GM12878 (cell line): Measurements from ENCODE around the gene ANO2. TPM values are rescaled to one million over a fixed set of nuclear protein-coding genes. Genes with fewer than 3 reads are reported as not detected.

ENCODE experiments used
- ATAC-seq: fragments of 200-7000 bp; cut with Tn5 transposase; 3 replicates; pipeline ENCODE4 v1.9.1; 2020; ENCODE audit warnings: mild to moderate bottlenecking, moderate library complexity
- BruUV-seq: library from RNA; stranded (reverse); fragments of 400-500 nt; replicated peaks from 2 replicates; lab custom pipeline; 2021; lab: Mats Ljungman, UMichigan
- CTCF ChIA-PET: fragments of 300-600 bp; sonication (Branson Sonifier 250); formaldehyde crosslinking; extraction: SDS; loops from one replicate; lab custom pipeline; 2021; ENCODE audit warnings: inconsistent platforms; lab: Yijun Ruan, JAX
- POLR2A ChIA-PET: fragments of 350-600 bp; formaldehyde crosslinking; extraction: SDS; loops from one replicate; lab custom pipeline; 2021; ENCODE audit warnings: inconsistent platforms; lab: Charles Lee
- RAD21 ChIA-PET: fragments of 300-600 bp; sonication (Branson Sonifier 250); formaldehyde crosslinking; loops from one replicate; lab custom pipeline; 2023; ENCODE audit warnings: antibody characterized with exemption; ENCODE audit not compliant: unreplicated experiment; lab: Charles Lee
- SMC1A ChIA-PET: fragments of 300-600 bp; sonication (Branson Sonifier 250); formaldehyde crosslinking; loops from one replicate; lab custom pipeline; 2023; ENCODE audit not compliant: unreplicated experiment, uncharacterized antibody; lab: Charles Lee
- DNase-seq: peaks from one replicate; pipeline ENCODE4 v3.0.0-alpha.2; 2011; ENCODE audit warnings: low read depth, low spot score
- FAIRE-seq: peaks from 3 replicates; lab custom pipeline; 2011; peaks lifted over from hg19 to GRCh38; lab: Jason Lieb, UNC
- H2AFZ ChIP-seq: 2 replicates; pipeline ENCODE4 v1.6.0; 2011; ENCODE audit warnings: low read depth, low read length, control low read depth; ENCODE audit not compliant: control insufficient read depth
- H3K27ac ChIP-seq: 2 replicates; pipeline ENCODE4 v1.5.1; 2011; ENCODE audit warnings: control low read depth; ENCODE audit not compliant: control insufficient read depth, insufficient read depth
- H3K27me3 ChIP-seq, 2 experiments: replicated peaks in 1 of 2; 2 replicates each; pipeline versions ENCODE4 v1.6.0 to v1.6.1; 2011; ENCODE audit warnings: low read length in 1 of 2; ENCODE audit not compliant: control insufficient read depth in 2 of 2, insufficient read depth in 2 of 2
- H3K36me3 ChIP-seq, 2 experiments: 2 replicates each; pipeline ENCODE4 v1.5.1; 2011; ENCODE audit warnings: low read length in 1 of 2; ENCODE audit not compliant: control insufficient read depth in 2 of 2, insufficient read depth in 2 of 2
- H3K4me1 ChIP-seq: 2 replicates; pipeline ENCODE4 v1.6.1; 2011; ENCODE audit warnings: mild to moderate bottlenecking, low read length, moderate library complexity, mixed read lengths; ENCODE audit not compliant: control insufficient read depth, insufficient read depth
- H3K4me2 ChIP-seq: 2 replicates; pipeline ENCODE4 v1.6.0; 2011; ENCODE audit warnings: control low read depth; ENCODE audit not compliant: control insufficient read depth, insufficient read depth
- H3K4me3 ChIP-seq: fragments of 200-600 bp; sonication (generic); 2 replicates; pipeline ENCODE4 v1.5.1; 2016
- H3K79me2 ChIP-seq: 2 replicates; pipeline ENCODE4 v1.6.0; 2011; ENCODE audit warnings: low read length; ENCODE audit not compliant: control insufficient read depth, insufficient read depth
- H3K9ac ChIP-seq: 2 replicates; pipeline ENCODE4 v1.8.0; 2011; ENCODE audit warnings: low read length, control low read depth, mixed read lengths; ENCODE audit not compliant: control insufficient read depth, insufficient read depth
- H3K9me3 ChIP-seq: replicated peaks from 3 replicates; pipeline ENCODE4 v1.5.1; 2011; ENCODE audit warnings: mild to moderate bottlenecking, low read length; ENCODE audit not compliant: control insufficient read depth, insufficient read depth
- H4K20me1 ChIP-seq: 2 replicates; pipeline ENCODE4 v1.6.0; 2011; ENCODE audit not compliant: control insufficient read depth, insufficient read depth
- CBFB ChIP-seq: IDR thresholded peaks from 2 replicates; pipeline ENCODE4 v1.6.1; 2016; ENCODE audit warnings: antibody characterized with exemption, low read depth
- CBX3 ChIP-seq: fragments of 200-600 bp; sonication (generic); IDR thresholded peaks from 2 replicates; pipeline ENCODE4 v1.6.1; 2016; ENCODE audit warnings: low read depth, borderline replicate concordance
- EZH2 ChIP-seq: IDR thresholded peaks from 2 replicates; pipeline ENCODE4 v1.6.1; 2012; ENCODE audit warnings: low read depth, mild to moderate bottlenecking, control low read depth, inconsistent platforms, low read length, borderline replicate concordance; ENCODE audit not compliant: control insufficient read depth
- HDAC2 ChIP-seq: fragments of 200-600 bp; sonication (generic); IDR thresholded peaks from 2 replicates; pipeline ENCODE4 v1.6.1; 2017
- IRF4 ChIP-seq: IDR thresholded peaks from 2 replicates; pipeline ENCODE4 v1.6.1; 2011; ENCODE audit warnings: low read depth, low read length
- LARP7 ChIP-seq: fragments of 450-650 bp; IDR thresholded peaks from 2 replicates; pipeline ENCODE4 v1.6.1; 2017; ENCODE audit warnings: mild to moderate bottlenecking
- POLR2AphosphoS2 ChIP-seq: IDR thresholded peaks from 2 replicates; pipeline ENCODE4 v1.6.1; 2011; ENCODE audit warnings: low read depth, mild to moderate bottlenecking, low read length, improper control_type of control experiment, moderate library complexity
- REST ChIP-seq: IDR thresholded peaks from 2 replicates; pipeline ENCODE4 v1.6.1; 2012; ENCODE audit warnings: mild to moderate bottlenecking, low read depth, low read length
- STAT1 ChIP-seq: fragments of 450-650 bp; conservative IDR thresholded peaks from 2 replicates; pipeline ENCODE4 v1.6.1; 2014; ENCODE audit warnings: antibody characterized with exemption, mild to moderate bottlenecking
- TCF7 ChIP-seq: IDR thresholded peaks from 2 replicates; pipeline ENCODE4 v1.6.1; 2014; ENCODE audit warnings: antibody characterized with exemption, borderline replicate concordance
- WRNIP1 ChIP-seq: IDR thresholded peaks from 2 replicates; pipeline ENCODE4 v1.6.1; 2011; ENCODE audit warnings: low read depth, low read length, improper control_type of control experiment, borderline replicate concordance
- ZNF384 ChIP-seq: IDR thresholded peaks from 2 replicates; pipeline ENCODE4 v1.6.1; 2012; ENCODE audit warnings: low read depth, mild to moderate bottlenecking, low read length, improper control_type of control experiment, borderline replicate concordance
- in situ Hi-C: fragments of 300-500 bp; cut with MboI; formaldehyde crosslinking; loops from 9 replicates; pipeline ENCODE4 v1.14.3; 2018; ENCODE audit warnings: mixed read lengths
- intact Hi-C: fragments of 100-400 bp; cut with micrococcal nuclease; formaldehyde crosslinking; loops from one replicate; pipeline ENCODE4 v1.14.2; 2022; ENCODE audit not compliant: unreplicated experiment
- polyA plus RNA-seq, 11 experiments: library from polyadenylated mRNA; depleted of rRNA in 4 of 11; unstranded in 6 of 11; stranded (reverse) in 5 of 11; fragments of >200 nt; fragmentation: Nextera tagmentation in 4 of 11; fragmentation: Illumina TruSeq in 1 of 11; extraction: Ambion mirVana in 4 of 11; extraction: Trizol in 1 of 11; gene quantifications; 1 replicate in 1 of 11; 2 replicates in 10 of 11; pipeline versions ENCODE4 v1.2.1 to v1.2.3, GENCODE V29; 2011 to 2016; ENCODE audit warnings: inconsistent platforms in 2 of 11, missing spikeins in 2 of 11, low read depth in 1 of 11
- total RNA-seq, 4 experiments: library from RNA; depleted of rRNA in 3 of 4; stranded (reverse); fragments of >200 nt in 3 of 4; fragmentation: Illumina TruSeq in 1 of 4; extraction: Trizol in 1 of 4; gene quantifications; 2 replicates each; pipeline versions ENCODE4 v1.2.1 to v1.2.3, GENCODE V29; 2013 to 2021
- TF ChIP-seq, protein P1 (sequence below): fragments of 450-650 bp; IDR thresholded peaks from 2 replicates; pipeline ENCODE4 v1.6.1; 2016; ENCODE audit warnings: mild to moderate bottlenecking, moderate library complexity, borderline replicate concordance
- TF ChIP-seq, protein P2 (sequence below): fragments of 450-650 bp; IDR thresholded peaks from 2 replicates; pipeline ENCODE4 v1.6.1; 2017; ENCODE audit warnings: antibody characterized with exemption, mild to moderate bottlenecking, moderate library complexity

Gene ANO2
- total and polyA plus RNA-seq, 10 of the 15 experiments (the other 5 are each of a cell fraction or from before 2014, with no cell fraction given), result not detected

- H4K20me1 ChIP-seq, result no peaks in the 10 kb centered on the region; the same call in 1 of the 2 replicates
- FAIRE-seq (no peak), DNase-seq (no peak), ATAC-seq (no peak)
- H3K4me1 ChIP-seq, result no peaks in the 10 kb centered on the region
- in situ Hi-C loops (no loop called here), intact Hi-C loops (no loop called here)
- no peaks in the 10 kb centered on the region; a peak in 1 of 4 replicates for H3K27me3 ChIP-seq
- no peak overlapping the region for H3K4me2 ChIP-seq
- H3K9ac ChIP-seq, result no peak overlapping the region
- SMC1A ChIA-PET, result no interaction called here
- no peaks in the 10 kb centered on the region for H3K9me3 ChIP-seq
- H2AFZ ChIP-seq, result no peak overlapping the region
- H3K4me3 ChIP-seq, result no peak overlapping the region
- BruUV-seq, result no TSS peak
- H3K79me2 ChIP-seq, result no peaks in the 10 kb centered on the region
- CTCF ChIA-PET, result no interaction called here
- POLR2A ChIA-PET, result no interaction called here
- no peak overlapping the region for H3K27ac ChIP-seq
- RAD21 ChIA-PET, result no interaction called here
- no peaks in the 10 kb centered on the region for H3K36me3 ChIP-seq
- TF ChIP-seq ZNF384 (no peak), TCF7 (no peak), IRF4 (no peak), REST (no peak), CBX3 (no peak), HDAC2 (no peak), WRNIP1 (no peak), EZH2 (no peak), POLR2AphosphoS2 (no peak), CBFB (no peak), LARP7 (no peak), STAT1 (no peak)
- TF ChIP-seq, protein P1, sequence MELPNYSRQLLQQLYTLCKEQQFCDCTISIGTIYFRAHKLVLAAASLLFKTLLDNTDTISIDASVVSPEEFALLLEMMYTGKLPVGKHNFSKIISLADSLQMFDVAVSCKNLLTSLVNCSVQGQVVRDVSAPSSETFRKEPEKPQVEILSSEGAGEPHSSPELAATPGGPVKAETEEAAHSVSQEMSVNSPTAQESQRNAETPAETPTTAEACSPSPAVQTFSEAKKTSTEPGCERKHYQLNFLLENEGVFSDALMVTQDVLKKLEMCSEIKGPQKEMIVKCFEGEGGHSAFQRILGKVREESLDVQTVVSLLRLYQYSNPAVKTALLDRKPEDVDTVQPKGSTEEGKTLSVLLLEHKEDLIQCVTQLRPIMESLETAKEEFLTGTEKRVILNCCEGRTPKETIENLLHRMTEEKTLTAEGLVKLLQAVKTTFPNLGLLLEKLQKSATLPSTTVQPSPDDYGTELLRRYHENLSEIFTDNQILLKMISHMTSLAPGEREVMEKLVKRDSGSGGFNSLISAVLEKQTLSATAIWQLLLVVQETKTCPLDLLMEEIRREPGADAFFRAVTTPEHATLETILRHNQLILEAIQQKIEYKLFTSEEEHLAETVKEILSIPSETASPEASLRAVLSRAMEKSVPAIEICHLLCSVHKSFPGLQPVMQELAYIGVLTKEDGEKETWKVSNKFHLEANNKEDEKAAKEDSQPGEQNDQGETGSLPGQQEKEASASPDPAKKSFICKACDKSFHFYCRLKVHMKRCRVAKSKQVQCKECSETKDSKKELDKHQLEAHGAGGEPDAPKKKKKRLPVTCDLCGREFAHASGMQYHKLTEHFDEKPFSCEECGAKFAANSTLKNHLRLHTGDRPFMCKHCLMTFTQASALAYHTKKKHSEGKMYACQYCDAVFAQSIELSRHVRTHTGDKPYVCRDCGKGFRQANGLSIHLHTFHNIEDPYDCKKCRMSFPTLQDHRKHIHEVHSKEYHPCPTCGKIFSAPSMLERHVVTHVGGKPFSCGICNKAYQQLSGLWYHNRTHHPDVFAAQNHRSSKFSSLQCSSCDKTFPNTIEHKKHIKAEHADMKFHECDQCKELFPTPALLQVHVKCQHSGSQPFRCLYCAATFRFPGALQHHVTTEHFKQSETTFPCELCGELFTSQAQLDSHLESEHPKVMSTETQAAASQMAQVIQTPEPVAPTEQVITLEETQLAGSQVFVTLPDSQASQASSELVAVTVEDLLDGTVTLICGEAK, result no peak
- TF ChIP-seq, protein P2, sequence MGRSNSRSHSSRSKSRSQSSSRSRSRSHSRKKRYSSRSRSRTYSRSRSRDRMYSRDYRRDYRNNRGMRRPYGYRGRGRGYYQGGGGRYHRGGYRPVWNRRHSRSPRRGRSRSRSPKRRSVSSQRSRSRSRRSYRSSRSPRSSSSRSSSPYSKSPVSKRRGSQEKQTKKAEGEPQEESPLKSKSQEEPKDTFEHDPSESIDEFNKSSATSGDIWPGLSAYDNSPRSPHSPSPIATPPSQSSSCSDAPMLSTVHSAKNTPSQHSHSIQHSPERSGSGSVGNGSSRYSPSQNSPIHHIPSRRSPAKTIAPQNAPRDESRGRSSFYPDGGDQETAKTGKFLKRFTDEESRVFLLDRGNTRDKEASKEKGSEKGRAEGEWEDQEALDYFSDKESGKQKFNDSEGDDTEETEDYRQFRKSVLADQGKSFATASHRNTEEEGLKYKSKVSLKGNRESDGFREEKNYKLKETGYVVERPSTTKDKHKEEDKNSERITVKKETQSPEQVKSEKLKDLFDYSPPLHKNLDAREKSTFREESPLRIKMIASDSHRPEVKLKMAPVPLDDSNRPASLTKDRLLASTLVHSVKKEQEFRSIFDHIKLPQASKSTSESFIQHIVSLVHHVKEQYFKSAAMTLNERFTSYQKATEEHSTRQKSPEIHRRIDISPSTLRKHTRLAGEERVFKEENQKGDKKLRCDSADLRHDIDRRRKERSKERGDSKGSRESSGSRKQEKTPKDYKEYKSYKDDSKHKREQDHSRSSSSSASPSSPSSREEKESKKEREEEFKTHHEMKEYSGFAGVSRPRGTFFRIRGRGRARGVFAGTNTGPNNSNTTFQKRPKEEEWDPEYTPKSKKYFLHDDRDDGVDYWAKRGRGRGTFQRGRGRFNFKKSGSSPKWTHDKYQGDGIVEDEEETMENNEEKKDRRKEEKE, result no peak
Observed at GRCh38 chr12:5881666-5882065, 63.4 kb downstream of the ANO2 start.
